Epithelial cell of esophagus (primary cell): Measurements from ENCODE around the gene ANKRD55.

Experiments used
- DNase-seq: peaks from one replicate; pipeline ENCODE4 v3.0.0; 2010; ENCODE audit warnings: low read depth
- H3K4me3 ChIP-seq: 2 replicates; pipeline ENCODE4 v1.5.1; 2011; ENCODE audit warnings: mild to moderate bottlenecking, low read length, control low read depth
- TF ChIP-seq, protein P1 (sequence below): IDR thresholded peaks from 2 replicates; pipeline ENCODE4 v1.5.1; 2011; ENCODE audit warnings: low read depth, mild to moderate bottlenecking, low read length, control low read depth, inconsistent platforms; ENCODE audit not compliant: insufficient read depth; ENCODE audit errors: missing control alignments

ANKRD55 gene

DNA sequence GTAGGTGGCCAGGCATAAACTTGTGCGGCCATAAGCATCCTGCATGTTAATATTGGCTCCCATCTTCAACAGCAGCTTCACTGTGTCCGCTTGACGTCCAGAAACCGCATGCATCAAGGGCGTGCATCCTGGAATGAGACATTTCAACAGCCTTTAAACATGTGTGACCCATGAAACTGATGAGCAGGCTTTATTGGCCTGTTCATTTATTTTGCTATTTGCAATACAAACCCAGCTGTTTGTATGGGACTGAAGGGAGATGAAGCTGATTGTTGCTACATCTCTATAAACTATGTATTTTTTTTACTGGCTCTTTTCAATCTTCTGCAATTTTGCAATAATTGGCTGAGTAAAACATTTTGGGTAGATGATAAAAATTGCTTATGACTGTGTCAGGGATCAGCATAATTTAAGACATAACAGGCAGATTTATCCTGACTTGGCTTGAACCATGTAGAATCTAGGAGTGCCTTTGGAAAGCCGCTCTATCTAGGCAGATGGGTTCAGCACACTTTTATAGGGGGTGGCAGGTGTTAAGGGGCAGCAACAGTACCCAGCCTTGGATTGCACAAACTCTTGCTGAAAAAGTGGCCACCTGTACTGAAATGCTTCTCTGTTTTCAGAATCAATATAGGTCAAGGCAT, 56.9 kb downstream of the ANKRD55 start:
- DNase-seq: no peak
- TF ChIP-seq, protein P1, sequence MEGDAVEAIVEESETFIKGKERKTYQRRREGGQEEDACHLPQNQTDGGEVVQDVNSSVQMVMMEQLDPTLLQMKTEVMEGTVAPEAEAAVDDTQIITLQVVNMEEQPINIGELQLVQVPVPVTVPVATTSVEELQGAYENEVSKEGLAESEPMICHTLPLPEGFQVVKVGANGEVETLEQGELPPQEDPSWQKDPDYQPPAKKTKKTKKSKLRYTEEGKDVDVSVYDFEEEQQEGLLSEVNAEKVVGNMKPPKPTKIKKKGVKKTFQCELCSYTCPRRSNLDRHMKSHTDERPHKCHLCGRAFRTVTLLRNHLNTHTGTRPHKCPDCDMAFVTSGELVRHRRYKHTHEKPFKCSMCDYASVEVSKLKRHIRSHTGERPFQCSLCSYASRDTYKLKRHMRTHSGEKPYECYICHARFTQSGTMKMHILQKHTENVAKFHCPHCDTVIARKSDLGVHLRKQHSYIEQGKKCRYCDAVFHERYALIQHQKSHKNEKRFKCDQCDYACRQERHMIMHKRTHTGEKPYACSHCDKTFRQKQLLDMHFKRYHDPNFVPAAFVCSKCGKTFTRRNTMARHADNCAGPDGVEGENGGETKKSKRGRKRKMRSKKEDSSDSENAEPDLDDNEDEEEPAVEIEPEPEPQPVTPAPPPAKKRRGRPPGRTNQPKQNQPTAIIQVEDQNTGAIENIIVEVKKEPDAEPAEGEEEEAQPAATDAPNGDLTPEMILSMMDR: no peak
- no peak overlapping the region for H3K4me3 ChIP-seq

DNA sequence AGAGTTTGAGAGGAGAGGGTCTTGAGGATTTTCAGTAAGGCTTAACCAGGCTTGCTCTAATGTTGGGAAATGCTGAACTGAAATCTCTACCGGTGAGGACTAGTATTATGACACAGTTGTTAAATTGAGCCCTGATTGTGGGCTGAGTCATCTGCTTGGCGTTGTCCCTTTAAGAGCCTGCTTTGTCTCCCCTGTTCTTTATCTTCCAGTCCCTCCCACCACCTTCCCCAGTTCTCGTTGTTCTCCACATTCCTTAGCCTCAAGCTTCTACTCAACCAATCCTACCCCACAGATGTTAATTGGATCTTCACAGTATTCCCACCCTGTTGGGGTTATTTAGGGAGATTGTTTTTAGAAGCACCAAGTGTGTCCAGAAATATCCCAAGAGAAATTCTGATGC, 57.6 kb downstream of the ANKRD55 start:
- TF ChIP-seq, protein P1: no peak
- DNase-seq: peak; percentile 81
- H3K4me3 ChIP-seq: no peak overlapping the region

DNA sequence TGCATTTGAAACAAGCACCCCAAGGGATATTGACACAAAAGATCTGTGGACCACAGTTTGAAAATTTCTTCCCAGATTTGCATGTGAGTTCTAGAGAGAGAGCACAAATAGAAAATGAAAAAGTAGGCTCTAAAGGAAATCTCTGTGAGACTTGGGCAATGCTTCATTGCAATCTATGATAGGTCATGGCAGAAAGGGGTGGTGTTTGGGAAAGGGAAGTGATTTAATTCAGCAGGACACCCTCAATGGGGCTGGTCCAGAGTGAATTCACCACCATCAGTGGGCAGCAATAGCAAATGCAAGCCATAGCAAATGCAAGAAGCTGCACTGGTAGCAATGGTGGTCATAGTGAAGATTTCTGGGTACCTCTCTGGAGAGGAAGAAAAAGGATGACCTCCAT, 58.1 kb downstream of the ANKRD55 start:
- no peak overlapping the region for H3K4me3 ChIP-seq
- DNase-seq: no peak
- TF ChIP-seq, protein P1: no peak

DNA sequence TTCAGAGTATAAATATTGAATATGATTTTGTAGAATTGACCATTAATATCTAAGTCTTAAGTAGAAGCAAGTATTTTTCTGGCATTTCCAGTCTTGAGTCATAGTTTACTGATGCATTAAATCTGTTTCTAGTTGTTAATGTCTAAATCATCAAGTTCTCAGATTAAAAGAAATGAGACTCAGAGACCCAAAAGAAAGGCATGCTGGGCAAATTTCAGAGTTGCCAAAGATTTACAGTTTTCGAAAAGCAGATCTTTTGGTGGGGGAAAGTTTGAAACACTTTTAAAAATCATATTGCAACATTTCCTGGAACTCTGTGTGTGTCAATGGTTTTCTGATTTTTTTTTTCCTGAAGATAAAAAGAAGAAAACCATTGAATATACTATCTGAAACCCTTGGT, 60.9 kb downstream of the ANKRD55 start:
- H3K4me3 ChIP-seq: no peak overlapping the region
- no peak for DNase-seq
- TF ChIP-seq, protein P1: no peak

DNA sequence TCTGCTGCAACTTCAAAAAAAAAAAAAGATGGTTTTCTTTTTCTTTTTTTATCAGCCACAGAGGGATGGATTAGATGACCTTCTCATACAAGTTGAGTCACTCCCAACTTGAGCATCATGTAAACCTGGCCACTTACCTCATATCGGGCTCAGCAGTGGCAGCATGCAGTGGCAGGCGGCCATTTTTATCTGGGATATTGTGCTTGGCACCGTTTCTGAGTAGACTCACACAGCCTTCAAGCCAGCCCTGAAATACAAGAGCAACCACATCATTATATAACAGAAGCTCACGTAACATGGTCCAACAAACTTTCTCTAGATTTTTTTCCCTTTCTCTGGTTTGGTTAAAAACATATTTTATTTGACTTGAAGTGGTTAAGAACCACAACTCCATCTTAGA, 62.6 kb downstream of the ANKRD55 start:
- TF ChIP-seq, protein P1: no peak
- DNase-seq: no peak
- H3K4me3 ChIP-seq: no peak overlapping the region

DNA sequence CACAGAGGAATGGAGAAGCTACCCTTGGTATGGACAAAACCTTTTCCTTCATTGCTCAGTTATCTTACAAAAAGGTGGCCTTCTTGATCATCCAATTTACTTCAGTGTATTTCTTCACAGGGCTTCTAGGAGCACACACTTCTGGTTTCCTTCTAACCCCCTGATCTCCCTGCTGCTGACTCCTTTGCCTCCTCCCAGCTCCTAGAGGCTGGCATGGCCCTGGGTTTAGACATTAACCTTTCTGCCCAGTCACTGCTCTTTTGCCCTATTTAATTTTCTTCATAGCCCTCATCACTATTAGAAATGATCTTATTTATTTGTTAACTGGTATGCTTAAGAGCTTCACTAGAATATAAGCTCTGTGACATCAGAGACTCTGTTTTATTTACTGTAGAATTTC, 63.2 kb downstream of the ANKRD55 start:
- TF ChIP-seq, protein P1: no peak
- H3K4me3 ChIP-seq: no peak overlapping the region
- DNase-seq: no peak

DNA sequence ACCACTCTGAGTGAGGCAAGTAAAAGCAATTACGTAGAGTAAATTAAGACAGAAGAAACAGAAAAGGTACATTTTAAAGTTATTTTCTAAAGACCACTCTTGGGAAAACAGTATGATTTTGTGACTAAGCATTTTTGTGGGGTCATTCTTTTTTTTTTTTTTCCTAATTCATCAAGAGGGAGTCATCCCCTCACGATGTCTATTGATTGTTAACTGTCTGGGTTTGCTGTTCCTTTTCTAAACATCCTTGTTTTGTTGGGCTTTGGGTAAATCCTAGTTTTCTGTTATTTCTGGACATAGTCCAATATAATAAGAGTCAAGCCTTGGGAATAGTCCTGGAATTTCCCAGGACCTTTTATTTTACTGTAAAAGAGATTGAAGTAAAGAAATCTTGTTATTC, 63.8 kb downstream of the ANKRD55 start:
- TF ChIP-seq, protein P1: no peak
- no peak for DNase-seq
- H3K4me3 ChIP-seq: no peak overlapping the region
